Raji (cell line): ENCODE results near the gene PREP.

ENCODE experiments used
- POLR2A ChIP-seq: IDR thresholded peaks from 2 replicates; pipeline ENCODE4 v1.6.1; 2011; ENCODE audit warnings: low read depth, low read length, control low read depth; ENCODE audit not compliant: insufficient read depth

The PREP gene

DNA sequence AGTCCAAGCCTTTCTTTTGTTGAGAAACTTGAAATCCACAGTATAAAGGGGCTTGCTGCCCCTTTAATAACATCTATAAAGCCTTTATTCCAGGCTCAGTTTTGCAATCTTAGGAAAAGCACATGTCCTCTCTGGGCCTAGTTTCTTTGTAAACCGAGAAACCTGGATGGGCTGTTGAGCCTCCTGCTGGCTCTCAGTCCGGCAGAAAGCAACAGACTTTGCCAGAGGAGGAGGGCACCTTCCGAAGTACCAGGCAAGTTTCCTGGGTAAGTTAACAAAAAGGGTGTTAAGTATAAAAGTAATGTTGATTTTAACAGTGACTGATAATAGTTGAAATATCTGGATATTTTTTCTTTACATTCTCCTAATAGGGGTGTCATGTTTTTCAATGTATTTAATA, 124.1 kb downstream of the PREP start:
- TF ChIP-seq POLR2A = no peak

DNA sequence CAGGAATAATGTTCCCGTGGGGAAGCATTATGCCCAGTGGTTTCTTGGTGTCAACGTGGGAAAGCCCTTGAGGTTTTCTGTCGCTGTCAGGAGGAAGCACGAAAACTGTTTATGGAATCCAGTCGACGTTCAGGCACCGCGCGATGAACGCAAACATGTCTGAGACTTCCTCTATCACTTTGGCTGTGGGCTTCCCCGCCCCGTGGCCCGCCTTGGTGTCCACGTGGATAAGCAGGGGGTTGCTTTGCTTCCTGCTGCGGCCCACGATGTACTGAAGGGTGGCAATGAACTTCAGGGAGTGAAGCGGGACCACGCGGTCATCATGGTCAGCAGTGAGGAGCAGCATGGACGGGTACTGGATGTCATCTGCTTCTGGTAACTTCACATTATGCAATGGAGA, 124.8 kb downstream of the PREP start:
- no peak for TF ChIP-seq POLR2A

DNA sequence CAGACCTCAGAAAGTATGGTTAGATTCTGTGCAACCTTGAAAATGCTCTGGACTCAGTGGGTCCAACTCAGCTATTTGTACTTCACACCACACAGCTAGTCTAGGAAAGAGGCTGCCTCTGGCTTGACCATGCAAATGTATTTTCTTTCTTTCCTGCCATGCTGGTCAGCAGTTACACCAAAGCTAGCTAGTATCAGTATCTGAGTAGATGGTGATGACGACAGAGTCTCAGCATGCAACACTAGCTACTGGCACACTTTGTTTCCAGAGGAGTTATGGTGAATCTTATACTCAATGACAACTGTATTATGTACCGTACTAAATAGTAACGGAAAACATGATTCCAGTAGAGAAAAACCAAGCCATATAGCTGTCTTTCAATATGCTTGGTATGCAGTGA, 126.5 kb downstream of the PREP start:
- no peak for TF ChIP-seq POLR2A

DNA sequence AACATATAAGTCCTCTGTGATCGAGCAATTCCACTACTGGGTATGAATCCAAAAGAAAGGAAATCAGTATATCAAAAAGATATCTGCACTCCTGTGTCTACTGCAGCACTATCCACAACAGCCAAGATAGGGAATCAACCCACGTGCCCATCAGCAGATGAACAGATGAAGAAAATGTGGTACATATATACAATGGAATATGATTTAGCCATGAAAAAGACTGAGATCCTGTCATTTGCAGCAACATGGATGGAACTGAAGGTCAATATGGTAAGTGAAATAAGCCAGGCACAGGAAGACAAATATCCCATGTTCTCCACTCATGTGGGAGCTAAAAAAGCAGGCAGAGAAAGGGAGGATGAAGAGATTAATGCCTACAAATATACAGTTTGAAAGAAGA, 127.3 kb downstream of the PREP start:
- no peak for TF ChIP-seq POLR2A

DNA sequence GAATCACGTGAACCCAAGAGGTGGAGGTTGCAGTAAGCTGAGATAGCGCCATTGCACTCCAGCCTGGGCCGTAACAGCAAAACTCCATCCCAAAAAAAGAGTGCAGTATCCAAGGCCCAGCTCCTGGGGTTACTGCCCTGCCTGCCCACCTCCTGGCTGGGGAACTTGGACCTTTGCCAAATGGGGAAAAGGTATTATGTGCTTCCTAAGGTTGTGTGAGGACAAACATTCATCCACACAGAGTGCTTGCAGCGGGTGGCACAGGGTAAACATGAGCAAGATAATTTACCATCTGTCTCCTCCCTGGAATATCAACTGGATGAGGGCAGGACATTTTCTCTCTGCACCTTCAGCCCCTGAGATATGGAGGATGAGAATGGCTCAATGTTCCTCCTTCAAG, 128.2 kb downstream of the PREP start:
- no peak for TF ChIP-seq POLR2A

DNA sequence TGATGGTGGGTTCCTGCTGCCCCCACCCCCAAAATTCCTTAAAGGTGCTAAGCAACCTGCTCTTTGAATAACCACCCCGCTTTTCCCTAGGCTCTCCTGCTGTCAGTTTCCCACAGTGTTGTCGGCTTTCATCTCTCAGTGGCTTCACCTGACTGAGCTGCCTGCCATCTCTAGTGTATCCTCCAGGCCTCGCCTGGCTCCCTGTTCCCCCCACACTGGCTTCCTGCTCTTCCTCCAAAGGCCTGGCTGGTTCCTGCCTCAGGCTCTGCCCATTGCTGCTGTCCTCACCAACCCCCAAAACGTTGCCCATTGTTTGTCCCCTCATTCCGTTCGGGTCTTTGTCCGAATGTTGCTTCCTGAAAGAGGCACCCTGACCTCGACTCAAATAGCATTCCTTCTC, 129.3 kb downstream of the PREP start:
- TF ChIP-seq POLR2A = no peak

DNA sequence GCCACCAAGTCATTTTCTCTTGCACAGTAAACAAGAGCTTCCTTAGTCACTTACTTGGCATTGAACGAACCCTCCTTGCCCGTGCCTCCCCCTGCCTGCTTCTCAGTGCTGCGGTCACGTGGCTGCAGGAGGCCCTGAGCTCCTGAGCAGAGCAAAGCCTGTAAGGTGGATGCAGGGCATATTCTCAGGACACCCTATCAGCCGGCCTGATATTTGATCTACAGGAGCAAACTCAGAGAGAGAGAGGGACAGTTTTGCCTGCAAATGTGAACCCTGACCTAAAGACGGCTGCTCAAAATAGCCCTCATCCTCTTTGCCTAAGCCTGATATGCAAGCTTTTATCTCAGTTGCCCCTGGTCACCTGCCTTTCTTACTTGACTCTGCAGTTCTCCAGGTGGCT, 130.1 kb downstream of the PREP start:
- no peak for TF ChIP-seq POLR2A

DNA sequence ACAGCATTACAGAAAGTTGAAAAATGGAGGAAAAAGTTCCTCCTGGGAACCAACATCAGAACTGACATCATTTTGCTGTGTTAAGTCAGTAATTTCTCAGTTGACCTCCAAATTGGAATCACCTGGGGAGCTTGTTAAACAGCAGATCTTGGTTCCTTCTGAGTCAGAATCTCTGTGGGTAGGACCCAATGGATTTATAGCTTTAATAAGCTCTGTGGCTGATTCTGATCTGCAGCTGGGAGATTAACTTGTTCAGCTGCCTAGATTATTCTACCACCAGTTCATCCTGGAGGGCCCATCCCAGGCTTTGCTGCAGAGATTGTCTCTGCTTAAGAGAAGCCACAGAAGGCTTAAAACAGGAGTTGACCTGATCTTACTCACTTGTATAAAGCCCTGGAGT, 132.4 kb downstream of the PREP start:
- no peak for TF ChIP-seq POLR2A

DNA sequence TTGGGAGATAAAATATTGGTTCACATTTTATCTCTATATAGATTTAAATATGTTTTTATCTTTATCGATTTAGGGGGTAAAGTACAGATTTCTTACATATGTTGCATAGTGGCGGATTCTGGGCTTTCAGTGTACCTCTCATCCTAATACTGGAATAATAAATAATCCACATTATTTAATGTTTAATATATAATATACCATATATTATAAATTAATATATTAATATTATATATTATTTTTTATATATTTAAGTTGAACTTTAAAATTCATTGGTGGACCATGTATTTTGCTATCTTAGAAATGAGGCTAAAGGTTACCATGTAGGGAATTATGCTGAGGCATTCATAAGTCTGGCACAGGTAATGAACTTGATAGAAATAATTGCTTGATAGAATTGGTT, 133.5 kb downstream of the PREP start:
- TF ChIP-seq POLR2A = no peak

DNA sequence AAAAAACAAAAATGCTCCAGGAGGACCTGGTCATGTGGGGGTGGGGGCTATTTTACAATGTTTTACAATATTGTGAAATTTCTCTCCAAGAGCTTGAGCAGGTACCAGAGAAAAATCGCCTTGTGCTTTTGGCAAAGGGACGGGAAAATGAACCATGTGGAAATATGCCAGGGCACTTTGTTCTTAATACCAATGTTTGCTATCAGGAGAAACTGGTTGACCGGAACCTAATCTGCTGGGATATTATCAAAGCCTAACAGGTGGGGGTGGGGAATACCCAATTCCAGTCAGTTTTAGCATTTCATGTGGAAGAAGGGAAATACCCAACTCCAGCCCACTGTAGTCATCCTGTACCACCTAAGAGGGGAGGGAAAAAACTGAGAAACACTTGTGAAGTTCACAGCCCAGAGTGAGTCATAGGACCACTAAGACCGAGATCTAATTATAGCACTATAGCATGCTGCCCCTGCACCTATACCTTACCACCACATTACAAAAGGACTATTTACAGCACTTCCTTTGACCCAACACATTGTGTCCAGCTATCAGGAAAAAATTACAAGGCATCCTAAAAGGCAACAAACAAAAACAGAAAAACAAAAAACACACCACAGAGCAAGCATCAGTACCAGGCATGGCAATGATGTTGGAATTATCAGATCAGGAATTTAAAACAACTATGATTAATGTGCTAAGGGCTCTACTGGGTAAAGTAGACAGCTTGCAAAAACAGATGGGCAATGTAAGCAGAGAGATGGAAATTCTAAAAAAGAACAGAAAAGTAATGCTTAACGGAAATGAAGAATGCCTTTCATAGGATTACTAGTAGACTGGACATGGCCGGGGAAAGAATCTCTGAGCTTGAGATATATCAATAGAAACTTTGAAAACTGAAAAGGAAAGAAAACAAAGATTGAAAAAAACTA, 138.9 kb downstream of the PREP start:
- no peak for TF ChIP-seq POLR2A

DNA sequence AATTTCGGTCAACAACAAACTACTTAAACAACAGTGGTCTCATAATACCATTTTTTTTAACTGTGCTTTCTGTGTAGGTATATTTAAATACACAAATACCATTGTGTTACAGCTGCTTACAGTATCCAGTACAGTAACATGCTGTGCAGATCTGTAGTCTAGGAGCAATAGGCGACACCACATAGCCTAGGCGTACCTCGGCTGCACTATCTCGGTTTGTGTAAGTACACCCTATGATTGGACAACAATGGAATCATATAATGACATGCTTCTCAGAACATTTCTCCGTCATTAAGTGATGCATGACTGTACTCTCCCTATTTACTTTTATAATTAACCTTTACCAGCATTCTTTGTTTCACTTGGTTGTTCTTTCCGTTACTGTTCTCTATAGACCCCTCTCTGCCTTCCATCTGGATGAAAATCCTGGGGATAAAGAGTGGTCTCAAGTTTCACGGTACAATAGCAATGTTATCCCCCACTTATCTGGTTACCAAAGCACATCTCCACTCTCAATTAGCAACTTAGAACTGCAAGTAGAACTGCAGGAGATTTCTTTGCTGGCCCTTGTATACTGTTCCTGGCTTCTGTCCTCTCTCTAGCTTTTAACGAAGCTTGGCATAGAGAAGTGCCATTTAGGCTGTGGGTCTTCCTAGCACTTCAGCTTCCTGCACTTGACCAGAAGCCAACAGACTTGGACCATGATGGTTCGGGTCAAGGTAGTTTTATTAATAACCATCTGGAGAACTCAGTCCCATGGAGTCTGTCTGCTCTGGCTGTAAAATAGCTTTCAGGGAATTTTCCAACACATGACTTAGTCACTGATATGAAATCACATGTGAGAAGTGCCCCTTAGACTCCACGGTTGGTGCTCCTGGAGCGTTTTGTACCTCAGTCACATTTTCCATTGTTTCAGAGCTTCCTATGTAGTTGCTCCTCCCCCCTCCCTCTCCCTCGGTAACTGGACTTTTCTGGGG, 142.7 kb downstream of the PREP start:
- TF ChIP-seq POLR2A = no peak

DNA sequence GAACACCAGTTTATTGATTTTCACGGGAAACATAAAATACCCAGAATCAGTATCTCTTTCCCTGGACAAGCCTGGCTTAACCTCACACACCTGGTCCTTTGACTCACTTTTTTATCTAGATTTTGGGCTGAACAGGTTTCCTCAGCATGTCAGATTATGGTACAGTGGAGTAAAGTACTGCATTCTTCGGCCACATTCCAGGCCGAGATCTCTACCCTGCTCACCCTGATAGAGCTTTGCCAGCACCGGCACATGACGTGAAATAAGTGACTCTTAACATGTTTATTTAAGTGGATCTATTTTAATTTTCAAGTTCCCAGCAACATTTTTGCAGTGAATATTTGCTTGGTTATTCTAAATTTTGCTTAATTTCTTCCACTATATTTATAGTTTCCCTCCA, 144.1 kb downstream of the PREP start:
- no peak for TF ChIP-seq POLR2A

DNA sequence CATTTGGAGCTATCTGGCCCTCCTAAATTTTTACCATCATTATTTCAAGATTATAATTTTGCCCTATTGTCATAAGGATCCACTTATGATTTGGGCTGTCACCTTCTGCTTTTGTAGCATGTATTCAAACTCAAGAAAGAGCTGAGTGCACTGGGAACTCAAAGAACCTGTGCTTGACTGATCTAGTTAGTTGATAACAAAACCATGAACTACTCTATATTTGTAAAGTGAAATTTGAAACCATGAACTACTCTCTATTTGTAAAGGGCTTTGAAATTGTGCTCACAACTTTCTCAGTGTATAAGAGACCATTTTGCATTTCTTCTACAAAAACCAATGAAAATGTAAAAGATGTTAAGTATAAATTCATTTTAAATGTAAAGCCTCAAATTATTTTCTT, 145.5 kb downstream of the PREP start:
- no peak for TF ChIP-seq POLR2A

DNA sequence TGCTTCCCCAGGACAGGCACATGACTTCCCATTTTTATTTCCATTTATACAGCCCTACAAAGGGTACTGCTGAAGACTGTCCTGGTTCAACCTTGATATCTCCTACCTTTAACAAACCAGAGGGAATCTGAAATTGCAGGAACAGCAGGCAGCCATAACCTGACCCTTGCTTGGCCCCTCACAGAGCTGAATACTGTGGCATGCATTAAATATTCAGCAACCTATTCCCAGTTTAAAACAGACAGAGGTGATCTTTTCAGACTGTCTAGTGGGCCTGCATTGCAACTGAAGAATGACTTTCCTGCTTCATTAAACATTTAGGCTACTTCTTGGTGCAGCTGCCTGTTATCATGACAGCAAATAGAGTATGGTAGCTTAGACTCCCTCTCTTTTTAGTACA, 146.3 kb downstream of the PREP start:
- TF ChIP-seq POLR2A = no peak

DNA sequence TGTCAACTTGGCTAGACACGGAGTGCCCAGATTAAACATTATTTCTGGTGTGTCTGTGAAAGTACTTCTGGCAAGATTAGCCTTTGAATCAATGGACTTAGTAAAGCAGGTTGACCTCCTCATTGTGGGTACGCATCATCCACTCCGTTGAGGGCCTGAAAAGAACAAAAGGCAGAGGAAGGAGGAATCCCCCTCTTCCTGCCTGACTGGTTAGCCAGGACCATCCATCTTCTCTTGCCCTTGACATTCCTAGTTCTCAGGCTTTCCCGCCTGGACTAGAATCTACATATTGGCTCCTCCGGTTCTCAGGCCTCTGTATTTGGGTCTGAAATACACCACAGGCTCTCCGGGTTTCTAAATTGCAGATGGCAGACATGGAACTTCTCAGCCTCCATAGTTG, 149.1 kb downstream of the PREP start:
- TF ChIP-seq POLR2A = no peak

DNA sequence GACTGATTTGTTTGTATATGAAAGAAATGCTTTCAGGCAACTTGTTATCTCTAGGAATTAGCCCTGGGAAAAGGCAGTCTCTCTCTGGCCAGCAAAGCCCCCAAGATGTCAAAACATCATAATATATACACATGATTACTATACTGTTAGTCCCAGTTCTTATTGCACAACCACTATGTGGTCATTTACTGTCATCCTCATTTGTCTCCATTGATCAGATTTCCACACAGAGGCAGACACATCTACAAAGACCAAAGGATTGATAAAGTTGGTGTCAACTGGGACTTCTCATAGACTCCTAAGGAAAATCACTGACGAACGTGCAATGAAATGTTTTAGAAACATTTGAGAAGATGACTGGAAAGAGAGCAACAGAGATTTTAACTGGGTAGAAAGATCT, 151.2 kb downstream of the PREP start:
- TF ChIP-seq POLR2A = no peak

DNA sequence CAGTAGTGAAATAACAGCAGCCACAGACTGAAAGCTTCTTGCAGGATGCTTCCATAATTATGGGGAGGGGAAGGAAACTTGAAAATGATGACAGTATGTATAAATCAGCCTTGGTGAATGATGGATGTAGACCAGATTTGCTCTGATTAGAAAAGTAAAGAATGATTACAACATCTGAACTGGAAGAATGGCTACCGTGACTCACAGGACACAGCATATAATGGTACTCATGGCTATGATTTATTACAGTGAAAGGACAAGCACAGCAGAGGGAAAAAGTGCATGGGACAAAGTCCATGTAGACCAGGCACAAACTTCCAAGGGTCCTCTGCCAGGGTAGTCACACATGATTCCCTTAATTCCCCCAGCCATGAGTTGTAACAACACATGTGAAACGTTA, 152.3 kb downstream of the PREP start:
- TF ChIP-seq POLR2A = no peak

DNA sequence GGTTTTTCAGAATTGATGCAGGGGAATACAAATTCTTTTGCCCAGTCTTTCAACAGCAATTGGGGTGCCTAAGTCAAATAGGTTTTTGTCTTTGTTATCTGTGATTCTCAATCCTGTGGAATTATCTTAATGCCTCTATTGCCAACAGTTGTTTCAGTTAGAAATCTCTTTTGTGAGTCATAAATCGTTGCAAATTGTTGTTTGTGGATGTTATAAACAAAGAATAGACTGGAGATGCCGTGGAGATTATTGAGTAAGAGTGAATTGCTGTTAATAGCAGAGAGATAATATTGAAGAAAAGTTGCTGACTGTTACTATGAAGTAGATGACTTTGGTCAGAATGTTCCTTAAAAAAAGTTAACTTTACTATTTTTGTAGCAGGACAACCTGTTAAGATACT, 159.4 kb downstream of the PREP start:
- TF ChIP-seq POLR2A = no peak
